Tibial nerve (tissue), 4 donors: ENCODE measurements around the gene BAG5. TPM values are rescaled to one million over a fixed set of nuclear protein-coding genes. Genes with fewer than 3 reads are reported as not detected.

ENCODE experiments used
- DNase-seq, 2 donors: peaks; one replicate each; pipeline ENCODE4 v3.0.0-alpha.2; 2019; ENCODE audit warnings: low spot score in 2 of 2
- H3K27ac ChIP-seq, 4 donors: fragments of 200-600 bp; sonication (generic) in 3 of 4; one replicate each; pipeline ENCODE4 v1.5.1; 2017 to 2019; ENCODE audit warnings: mild to moderate bottlenecking in 1 of 4
- H3K27me3 ChIP-seq, 2 donors: fragments of 200-600 bp; sonication (generic) in 1 of 2; one replicate each; pipeline versions ENCODE4 v1.5.1 to v1.6.0; 2017 to 2019
- H3K36me3 ChIP-seq, 3 donors: fragments of 200-600 bp; sonication (generic); one replicate each; pipeline ENCODE4 v1.5.1; 2018 to 2019
- H3K4me1 ChIP-seq, 4 donors: fragments of 200-600 bp; sonication (generic) in 3 of 4; one replicate each; pipeline ENCODE4 v1.5.1; 2017 to 2019
- H3K4me3 ChIP-seq, 4 donors: fragments of 200-600 bp; sonication (generic) in 3 of 4; one replicate each; pipeline ENCODE4 v1.5.1; 2017 to 2019; ENCODE audit warnings: mild to moderate bottlenecking in 1 of 4, moderate library complexity in 1 of 4
- H3K9me3 ChIP-seq, 4 donors: fragments of 200-600 bp; sonication (generic) in 3 of 4; one replicate each; pipeline ENCODE4 v1.5.1; 2017 to 2019
- CTCF ChIP-seq, 5 experiments: fragments of 200-600 bp in 3 of 5; fragments of 450-650 bp in 2 of 5; sonication (generic) in 3 of 5; IDR thresholded peaks; one replicate each; pipeline ENCODE4 v1.5.1; 2016 to 2019; ENCODE audit warnings: antibody characterized with exemption in 5 of 5, mild to moderate bottlenecking in 3 of 5, moderate library complexity in 2 of 5
- EP300 ChIP-seq, 2 donors: sonication (generic); formaldehyde crosslinking; IDR thresholded peaks; one replicate each; pipeline ENCODE4 v1.6.1; 2017; ENCODE audit warnings: antibody characterized with exemption in 2 of 2, mild to moderate bottlenecking in 1 of 2
- POLR2A ChIP-seq, 2 donors: fragments of 450-650 bp; IDR thresholded peaks; one replicate each; pipeline ENCODE4 v1.6.1; 2017; ENCODE audit warnings: antibody characterized with exemption in 2 of 2, mild to moderate bottlenecking in 2 of 2, moderate library complexity in 2 of 2
- WGBS, 2 donors: methylation state at CpG; one replicate each; pipeline ENCODE4 v1.1.5; 2018; 5-methylcytosine and 5-hydroxymethylcytosine counted together
- total RNA-seq, 4 donors: library from RNA; depleted of rRNA; stranded (reverse); fragments of >200 nt; gene quantifications; one replicate each; pipeline ENCODE4 v1.1.0, GENCODE V29; 2016

BAG5 gene
- total RNA-seq, 4 donors from 2014 or later: 26.1 to 36.5 (median 31.7) TPM

- no peak for TF ChIP-seq EP300 (IDR thresholded peaks at IDR 0.05)
- TF ChIP-seq POLR2A (IDR thresholded peaks at IDR 0.05): no peak
- TF ChIP-seq CTCF (IDR thresholded peaks at IDR 0.05): no peak
- Histone ChIP-seq H3K4me3 (peak overlapping the region; percentile 91 to 99 (median 95)), H3K27me3 (no peaks in the 10 kb centered on the region), H3K9me3 (no peaks in the 10 kb centered on the region), H3K36me3 (peaks cover 0 to 12% (median 0%) of the 10 kb centered on the region in 3 donors), H3K27ac (peak overlapping the region in 1 of 4 donors; percentile 95), H3K4me1 (peaks cover 4 to 76% (median 40%) of the 10 kb centered on the region in 4 donors)
- WGBS, 2 donors: 60 to 67% methylated on average over 21 of the region's 21 CpGs
- DNase-seq: no peak
Measured at GRCh38 chr14:103563844-103564505, 1.5 kb upstream of the BAG5 start.

- H3K9me3 ChIP-seq: no peaks in the 10 kb centered on the region
- peaks cover 4 to 78% (median 40%) of the 10 kb centered on the region in 4 donors for H3K4me1 ChIP-seq
- peak overlapping the region; percentile 91 to 99 (median 95) for H3K4me3 ChIP-seq
- H3K36me3 ChIP-seq: peaks cover 0 to 17% (median 0%) of the 10 kb centered on the region in 3 donors
- no peaks in the 10 kb centered on the region for H3K27me3 ChIP-seq
- DNase-seq: no peak
- 0 to 1% methylated on average over 22 of the region's 22 CpGs for WGBS, 2 donors
- TF ChIP-seq EP300 (IDR thresholded peaks at IDR 0.05) (no peak), POLR2A (IDR thresholded peaks at IDR 0.05) (no peak), CTCF (IDR thresholded peaks at IDR 0.05) (no peak)
- H3K27ac ChIP-seq: peak overlapping the region; percentile 83 to 95 (median 92)
Measured at GRCh38 chr14:103563226-103563620, 766 bp upstream of the BAG5 start.

- Histone ChIP-seq H3K27me3 (no peaks in the 10 kb centered on the region), H3K36me3 (peaks cover 0 to 17% (median 0%) of the 10 kb centered on the region in 3 donors), H3K4me1 (peaks cover 4 to 84% (median 48%) of the 10 kb centered on the region in 4 donors), H3K9me3 (no peaks in the 10 kb centered on the region), H3K27ac (peak overlapping the region; percentile 83 to 95 (median 92)), H3K4me3 (peak overlapping the region; percentile 91 to 99 (median 98))
- DNase-seq: no peak
- TF ChIP-seq CTCF (IDR thresholded peaks at IDR 0.05) (no peak), POLR2A (IDR thresholded peaks at IDR 0.05) (no peak), EP300 (IDR thresholded peaks at IDR 0.05) (no peak)
- 1 to 2% methylated on average over 15 to 16 of the region's 25 CpGs for WGBS, 2 donors
Measured at GRCh38 chr14:103562179-103562428, 353 bp downstream of the BAG5 start.

GRCh38 chr14:103561381-103562178 lies 877 bp downstream of the BAG5 start:
- Histone ChIP-seq H3K4me1 (peaks cover 4 to 85% (median 52%) of the 10 kb centered on the region in 4 donors), H3K4me3 (peak overlapping the region; percentile 91 to 99 (median 98)), H3K36me3 (peaks cover 0 to 17% (median 0%) of the 10 kb centered on the region in 3 donors), H3K27me3 (no peaks in the 10 kb centered on the region), H3K9me3 (no peaks in the 10 kb centered on the region), H3K27ac (peak overlapping the region; percentile 83 to 95 (median 92))
- DNase-seq: no peak
- 7 to 9% methylated on average over 31 to 34 of the region's 36 CpGs for WGBS, 2 donors
- TF ChIP-seq POLR2A (IDR thresholded peaks at IDR 0.05): no peak
- no peak for TF ChIP-seq EP300 (IDR thresholded peaks at IDR 0.05)

- Histone ChIP-seq H3K27ac (peak overlapping the region in 3 of 4 donors; percentile 22 to 95 (median 94)), H3K9me3 (no peaks in the 10 kb centered on the region), H3K4me1 (peaks cover 4 to 83% (median 52%) of the 10 kb centered on the region in 4 donors), H3K4me3 (peak overlapping the region in 2 of 4 donors; percentile 97 to 99), H3K36me3 (peaks cover 0 to 17% (median 0%) of the 10 kb centered on the region in 3 donors), H3K27me3 (no peaks in the 10 kb centered on the region)
- no peak for DNase-seq
- TF ChIP-seq CTCF (IDR thresholded peaks at IDR 0.05) (no peak), POLR2A (IDR thresholded peaks at IDR 0.05) (peak in 1 of 2 donors; percentile 9), EP300 (IDR thresholded peaks at IDR 0.05) (no peak)
- 60 to 64% methylated on average over 8 of the region's 8 CpGs for WGBS, 2 donors
Measured at GRCh38 chr14:103560691-103561090, 1.8 kb downstream of the BAG5 start.
